ENCODE measurements around the gene CILP2. TPM values are rescaled to one million over a fixed set of nuclear protein-coding genes. Genes with fewer than 3 reads are reported as not detected.

Gene CILP2
- total RNA-seq, 2 experiments from 2014 or later = 0.14 to 0.22 TPM

DNA sequence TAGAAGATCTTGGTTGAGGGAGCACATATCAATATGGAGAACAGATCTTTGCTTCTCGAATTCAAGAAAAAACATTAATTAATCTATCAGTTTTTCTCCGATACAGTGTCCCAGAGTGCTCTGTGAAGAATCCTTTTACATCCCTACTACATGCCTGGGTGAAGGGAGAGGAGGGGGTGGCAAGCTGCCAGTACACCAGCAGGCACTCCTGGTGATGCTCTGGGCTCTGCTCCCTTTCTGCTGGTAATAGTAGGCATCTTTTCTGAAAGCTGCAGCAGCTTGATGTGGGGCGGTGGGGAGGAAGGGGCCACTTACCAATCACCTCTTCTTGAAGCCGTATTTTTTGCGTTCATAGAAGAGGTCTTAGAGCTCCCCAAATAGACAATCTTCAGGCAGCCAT lies 49.7 kb downstream of the CILP2 start:
- H3K27ac Mint-ChIP-seq = no peak overlapping the region
- CTCF ChIA-PET = interaction anchor here (0.6 to 1.1 kb wide), 5 partner anchors 33 to 71 kb away, joined by 3 to 6 read pairs (median 3); no protein-coding TSS in a partner anchor
- H3K36me3 Mint-ChIP-seq (ENCODE audit: low read depth) = peaks cover 4% of the 10 kb centered on the region
- no peaks in the 10 kb centered on the region for H3K9me3 Mint-ChIP-seq
- intact Hi-C loops (cut with micrococcal nuclease) = no loop called here
- no peak overlapping the region for H3K4me3 Mint-ChIP-seq
- no peak for DNase-seq
- peaks cover 45% of the 10 kb centered on the region for H3K4me1 Mint-ChIP-seq (ENCODE audit: low read depth)
- H3K27me3 Mint-ChIP-seq (ENCODE audit: low read depth) = no peaks in the 10 kb centered on the region

DNA sequence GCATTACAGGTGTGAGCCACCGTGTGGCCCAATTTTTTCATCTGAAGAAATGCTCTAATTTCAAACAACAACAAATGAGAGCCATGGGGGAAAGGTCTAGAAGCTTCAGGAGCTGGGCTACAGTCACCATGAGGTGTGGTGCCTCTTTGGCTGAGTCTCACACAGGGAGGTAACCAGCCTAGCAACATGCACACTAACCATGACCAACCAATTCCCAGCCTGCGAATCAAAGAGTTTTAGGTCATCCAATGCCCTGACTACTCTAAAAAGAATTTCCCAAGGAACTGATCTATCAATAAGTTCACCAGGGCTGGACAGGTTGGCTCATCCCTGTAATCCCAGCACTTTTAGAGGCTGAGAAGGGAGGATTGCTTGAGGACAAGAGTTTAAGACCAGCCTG lies 50.5 kb downstream of the CILP2 start:
- no peak for DNase-seq
- Mint-ChIP-seq H3K4me3 (no peak overlapping the region), H3K27me3 (ENCODE audit: low read depth) (no peaks in the 10 kb centered on the region), H3K4me1 (ENCODE audit: low read depth) (peaks cover 51% of the 10 kb centered on the region), H3K27ac (peak overlapping the region; percentile 77), H3K9me3 (no peaks in the 10 kb centered on the region), H3K36me3 (ENCODE audit: low read depth) (peaks cover 9% of the 10 kb centered on the region)
- CTCF ChIA-PET = interaction anchor here (1.1 to 2.0 kb wide), 2 partner anchors 34 to 56 kb away, joined by 3 to 5 read pairs; no protein-coding TSS in a partner anchor
- intact Hi-C loops (cut with micrococcal nuclease) = no loop called here

DNA sequence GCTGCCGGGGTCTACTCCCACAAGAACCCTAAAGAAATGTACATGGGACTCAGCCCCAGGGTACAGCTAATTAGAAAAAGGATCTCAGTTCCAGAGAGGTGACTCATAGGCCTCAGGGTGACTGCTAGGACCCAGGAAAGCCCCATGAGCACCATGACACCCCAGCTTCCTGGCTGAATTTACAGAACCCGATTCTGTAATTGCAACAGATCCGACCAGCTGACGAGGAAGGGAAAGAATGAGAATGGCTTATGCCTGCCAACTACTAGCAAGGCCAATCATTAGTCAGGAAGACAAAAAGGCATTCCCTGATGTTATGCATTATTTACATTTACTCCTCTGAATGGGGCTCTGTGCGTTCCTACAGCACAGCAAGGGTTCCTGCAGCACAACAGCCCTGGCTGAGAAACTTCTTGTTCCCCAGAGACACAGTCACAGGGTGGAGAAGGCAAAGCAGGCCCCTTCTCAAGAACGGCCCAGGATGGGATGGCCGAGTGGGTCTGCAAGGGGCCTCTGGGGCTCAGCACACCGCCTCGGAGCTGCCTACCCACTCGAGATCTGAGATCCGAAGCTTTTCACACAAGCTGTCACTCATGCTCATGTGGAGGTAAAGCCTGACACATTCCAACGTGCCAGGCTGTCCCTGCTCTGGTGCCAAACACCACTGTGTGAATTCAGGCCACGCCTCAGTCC lies 53.2 kb downstream of the CILP2 start:
- H3K4me3 Mint-ChIP-seq = peak overlapping the region; percentile 47
- CTCF ChIA-PET = interaction anchor here (0.5 to 1.1 kb wide), 4 partner anchors 9 to 46 kb away, joined by 3 read pairs; no protein-coding TSS in a partner anchor
- DNase-seq = peak; percentile 91
- intact Hi-C loops (cut with micrococcal nuclease) = loop anchor here (1.0 to 2.0 kb wide), 6 partner anchors 8 to 206 kb away; partner anchors contain the start of genes GMIP, LPAR2 and ZNF101
- H3K9me3 Mint-ChIP-seq = no peaks in the 10 kb centered on the region
- peaks cover 13% of the 10 kb centered on the region for H3K36me3 Mint-ChIP-seq (ENCODE audit: low read depth)
- H3K27ac Mint-ChIP-seq = peak overlapping the region; percentile 93
- H3K27me3 Mint-ChIP-seq (ENCODE audit: low read depth) = no peaks in the 10 kb centered on the region
- H3K4me1 Mint-ChIP-seq (ENCODE audit: low read depth) = peaks cover 71% of the 10 kb centered on the region

DNA sequence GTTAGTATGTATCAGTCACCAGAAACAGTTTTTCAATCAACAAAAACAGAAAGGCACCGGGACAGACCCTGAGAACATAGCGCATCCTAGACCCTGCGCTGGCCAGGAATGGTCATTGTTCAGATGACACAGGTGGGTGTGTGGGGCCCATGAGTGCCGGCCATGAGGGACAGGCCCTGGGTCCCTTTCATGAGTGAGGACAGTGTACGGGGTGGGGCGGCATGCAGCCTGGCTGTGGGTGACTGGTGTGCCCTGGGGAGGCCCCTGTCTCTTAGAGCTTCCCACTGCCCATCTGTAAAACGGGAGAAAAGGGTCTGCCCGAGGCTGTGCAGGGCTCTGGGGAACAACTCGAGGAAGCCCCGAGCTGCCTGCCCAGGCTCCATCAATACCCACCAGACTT lies 54.6 kb downstream of the CILP2 start:
- DNase-seq = no peak
- peak overlapping the region; percentile 63 for H3K27ac Mint-ChIP-seq
- intact Hi-C loops (cut with micrococcal nuclease) = no loop called here
- peaks cover 83% of the 10 kb centered on the region for H3K4me1 Mint-ChIP-seq (ENCODE audit: low read depth)
- CTCF ChIA-PET = no interaction called here
- no peak overlapping the region for H3K4me3 Mint-ChIP-seq
- peaks cover 17% of the 10 kb centered on the region for H3K36me3 Mint-ChIP-seq (ENCODE audit: low read depth)
- H3K9me3 Mint-ChIP-seq = no peaks in the 10 kb centered on the region
- H3K27me3 Mint-ChIP-seq (ENCODE audit: low read depth) = no peaks in the 10 kb centered on the region

DNA sequence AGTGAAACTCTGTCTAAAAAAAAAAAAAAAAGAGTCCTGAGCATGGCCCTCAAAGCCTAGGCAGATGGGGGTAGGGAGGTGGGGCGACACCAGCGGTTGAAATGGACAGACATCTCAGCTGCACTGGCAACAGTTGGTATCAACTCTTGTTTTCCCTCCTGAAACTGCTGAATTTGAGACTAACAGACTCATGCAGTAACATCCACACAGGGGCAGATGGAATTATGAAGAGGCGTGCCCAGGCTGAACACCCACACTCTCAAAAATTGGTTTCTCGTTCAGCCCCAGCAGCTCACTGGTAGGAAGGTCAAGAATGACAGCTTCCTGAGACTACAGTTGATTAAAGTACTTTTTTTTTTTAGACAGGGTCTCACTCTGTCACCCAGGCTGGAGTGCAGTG lies 56.3 kb downstream of the CILP2 start:
- intact Hi-C loops (cut with micrococcal nuclease) = no loop called here
- H3K4me3 Mint-ChIP-seq = no peak overlapping the region
- peaks cover 85% of the 10 kb centered on the region for H3K4me1 Mint-ChIP-seq (ENCODE audit: low read depth)
- H3K27me3 Mint-ChIP-seq (ENCODE audit: low read depth) = no peaks in the 10 kb centered on the region
- CTCF ChIA-PET = interaction anchor here (0.8 kb wide), 1 partner anchor 40 kb away, joined by 3 read pairs; no protein-coding TSS in a partner anchor
- peaks cover 17% of the 10 kb centered on the region for H3K36me3 Mint-ChIP-seq (ENCODE audit: low read depth)
- peak; percentile 33 for DNase-seq
- H3K27ac Mint-ChIP-seq = peak overlapping the region; percentile 73
- H3K9me3 Mint-ChIP-seq = no peaks in the 10 kb centered on the region

DNA sequence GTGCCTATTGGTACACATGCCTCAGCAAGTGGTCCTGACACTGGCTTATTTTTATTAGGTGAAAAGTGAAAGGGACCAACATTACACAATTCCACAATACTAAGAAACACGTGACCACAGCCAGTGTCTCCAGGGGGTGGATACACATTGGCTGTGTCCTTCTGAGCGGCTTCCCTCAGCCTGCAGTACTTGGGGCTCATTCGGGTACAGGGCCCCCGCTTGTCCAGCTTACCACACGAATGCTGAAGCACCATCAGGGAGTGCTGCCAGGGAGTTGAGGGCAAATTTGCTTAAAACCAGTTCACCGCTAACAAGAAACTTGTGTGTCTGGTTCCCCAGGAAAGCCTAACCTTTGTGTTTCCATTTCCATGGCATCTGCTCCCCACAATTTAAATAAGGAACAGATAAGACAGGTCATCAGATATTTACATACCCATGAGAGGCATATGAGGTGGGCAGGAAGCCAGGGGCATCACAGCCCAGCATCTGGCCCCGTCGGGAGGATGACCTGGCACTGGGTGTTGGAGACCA lies 57.2 kb downstream of the CILP2 start:
- Mint-ChIP-seq H3K9me3 (no peaks in the 10 kb centered on the region), H3K4me3 (no peak overlapping the region), H3K27me3 (ENCODE audit: low read depth) (no peaks in the 10 kb centered on the region), H3K36me3 (ENCODE audit: low read depth) (peaks cover 17% of the 10 kb centered on the region), H3K4me1 (ENCODE audit: low read depth) (peaks cover 84% of the 10 kb centered on the region), H3K27ac (peak overlapping the region; percentile 80)
- DNase-seq = no peak
- intact Hi-C loops (cut with micrococcal nuclease) = loop anchor here (5.0 kb wide), 1 partner anchor 272 kb away; the partner anchor contains the start of gene ZNF253
- CTCF ChIA-PET = no interaction called here

Other genes starting within 250 kb of the CILP2 start
- gene SUGP1, start 217.8 kb upstream of the CILP2 start, total RNA-seq = 10 to 100 TPM; 31.7 to 32.4 TPM
- 10 to 100 TPM; 38.6 to 42.5 TPM for gene MAU2, start 217.4 kb upstream of the CILP2 start, total RNA-seq
- gene GATAD2A, start 132.6 kb upstream of the CILP2 start, total RNA-seq = 100 to 1,000 TPM in 1 of 2 experiments, 10 to 100 TPM in 1; 91.2 to 100 TPM
- 1 to 10 TPM; 4.5 TPM for gene TSSK6, start 22.7 kb upstream of the CILP2 start, total RNA-seq
- gene NDUFA13, start 22.0 kb upstream of the CILP2 start, total RNA-seq = 100 to 1,000 TPM; 351 to 376 TPM
- gene YJEFN3, start 9.4 kb upstream of the CILP2 start, total RNA-seq = 1 to 10 TPM; 6.5 to 7.2 TPM
- gene PBX4, start 80.4 kb downstream of the CILP2 start, total RNA-seq = 10 to 100 TPM; 13.5 to 17.5 TPM
- 10 to 100 TPM; 20.2 to 20.7 TPM for gene LPAR2, start 90.0 kb downstream of the CILP2 start, total RNA-seq
- gene GMIP, start 105.4 kb downstream of the CILP2 start, total RNA-seq = 10 to 100 TPM; 38.7 to 40.6 TPM
- gene ATP13A1, start 125.4 kb downstream of the CILP2 start, total RNA-seq = 10 to 100 TPM; 48.7 to 55.1 TPM
- gene ZNF101, start 130.6 kb downstream of the CILP2 start, total RNA-seq = 10 to 100 TPM; 51.8 to 54.3 TPM
- gene ZNF14, start 194.8 kb downstream of the CILP2 start, total RNA-seq = 1 to 10 TPM; 8.4 TPM

All from activated naive CD4-positive, alpha-beta T cell treated with anti-CD3 and anti-CD28 coated beads for 36 hours (primary cell).